ENCODE results near the gene LAGE3. TPM values are rescaled to one million over a fixed set of nuclear protein-coding genes. Genes with fewer than 3 reads are reported as not detected.

LAGE3 gene
- total RNA-seq, 1 donor from 2014 or later = 20.0 TPM

- no peaks in the 10 kb centered on the region for H3K36me3 ChIP-seq (ENCODE audit: insufficient read depth, low read length)
Observed at GRCh38 chrX:154525606-154526490, 46.8 kb upstream of the LAGE3 start.

GRCh38 chrX:154519389-154519788 is 40.3 kb upstream of the LAGE3 start:
- Histone ChIP-seq H3K4me2 (ENCODE audit: low read length) (no peak overlapping the region), H3K36me3 (ENCODE audit: insufficient read depth, low read length) (no peaks in the 10 kb centered on the region), H3K4me1 (ENCODE audit: insufficient read depth, low read length) (peaks cover 10% of the 10 kb centered on the region), H3K79me2 (ENCODE audit: insufficient read depth, low read length) (peaks cover 7% of the 10 kb centered on the region), H3K9me3 (ENCODE audit: insufficient read depth, low read depth, low read length) (no peaks in the 10 kb centered on the region), H3K4me3 (ENCODE audit: insufficient read depth, low read depth, low read length) (no peak overlapping the region), H3K27ac (ENCODE audit: low read depth, low read length) (no peak overlapping the region), H3K9ac (ENCODE audit: low read length) (no peak overlapping the region), H4K20me1 (ENCODE audit: insufficient read depth, low read length) (no peaks in the 10 kb centered on the region), H2AFZ (ENCODE audit: low read depth, low read length) (no peak overlapping the region), H3K27me3 (ENCODE audit: insufficient read depth, low read length) (no peaks in the 10 kb centered on the region)
- TF ChIP-seq EZH2 (IDR thresholded peaks at IDR 0.05; ENCODE audit: insufficient read depth, low read length) (no peak), CTCF (IDR thresholded peaks at IDR 0.05; ENCODE audit: insufficient read depth, low read depth, low read length) (no peak)
- no peaks in the 10 kb centered on the region for H3K27me3 Mint-ChIP-seq (ENCODE audit: low read depth, unreplicated experiment)
- H3K27ac Mint-ChIP-seq (ENCODE audit: unreplicated experiment) = no peak overlapping the region
- H3K9me3 Mint-ChIP-seq (ENCODE audit: unreplicated experiment) = no peaks in the 10 kb centered on the region
- DNase-seq (ENCODE audit: low read depth) (no peak), FAIRE-seq (no peak)
- no peak overlapping the region for H3K4me3 Mint-ChIP-seq (ENCODE audit: unreplicated experiment)
- peaks cover 5% of the 10 kb centered on the region for H3K4me1 Mint-ChIP-seq (ENCODE audit: low read depth, unreplicated experiment)
- H3K36me3 Mint-ChIP-seq (ENCODE audit: low read depth, unreplicated experiment) = no peaks in the 10 kb centered on the region

More at GRCh38 chrX:154525606-154526490, 46.8 kb upstream of the LAGE3 start:
- DNase-seq (ENCODE audit: low read depth) = no peak
- Histone ChIP-seq H3K9ac (ENCODE audit: low read length) (no peak overlapping the region), H3K9me3 (ENCODE audit: insufficient read depth, low read depth, low read length) (no peaks in the 10 kb centered on the region), H2AFZ (ENCODE audit: low read depth, low read length) (no peak overlapping the region), H3K27me3 (ENCODE audit: insufficient read depth, low read length) (no peaks in the 10 kb centered on the region), H3K27ac (ENCODE audit: low read depth, low read length) (no peak overlapping the region), H4K20me1 (ENCODE audit: insufficient read depth, low read length) (no peaks in the 10 kb centered on the region), H3K79me2 (ENCODE audit: insufficient read depth, low read length) (no peaks in the 10 kb centered on the region), H3K4me3 (ENCODE audit: insufficient read depth, low read depth, low read length) (no peak overlapping the region), H3K4me1 (ENCODE audit: insufficient read depth, low read length) (peaks cover 9% of the 10 kb centered on the region), H3K4me2 (ENCODE audit: low read length) (no peak overlapping the region)
- Mint-ChIP-seq H3K4me1 (ENCODE audit: low read depth, unreplicated experiment) (peaks cover under 1% of the 10 kb centered on the region), H3K27me3 (ENCODE audit: low read depth, unreplicated experiment) (no peaks in the 10 kb centered on the region), H3K27ac (ENCODE audit: unreplicated experiment) (no peak overlapping the region), H3K9me3 (ENCODE audit: unreplicated experiment) (no peaks in the 10 kb centered on the region), H3K36me3 (ENCODE audit: low read depth, unreplicated experiment) (no peaks in the 10 kb centered on the region), H3K4me3 (ENCODE audit: unreplicated experiment) (no peak overlapping the region)
- FAIRE-seq = no peak
- TF ChIP-seq EZH2 (IDR thresholded peaks at IDR 0.05; ENCODE audit: insufficient read depth, low read length) (no peak), CTCF (IDR thresholded peaks at IDR 0.05; ENCODE audit: insufficient read depth, low read depth, low read length) (no peak)
